Fibroblast of skin of left biceps (primary cell): ENCODE data around the gene TAF4.
"Not testable (repeated sequence)": the region's sequence is repeated elsewhere in the genome, so short reads cannot be mapped to it uniquely, and the experiment has no call there.

ENCODE experiments used
- DNase-seq, 2 experiments: peaks; one replicate each; pipeline ENCODE4 v3.0.0-alpha.2; 2013; ENCODE audit warnings: low read depth in 2 of 2

TAF4 gene, protein sequence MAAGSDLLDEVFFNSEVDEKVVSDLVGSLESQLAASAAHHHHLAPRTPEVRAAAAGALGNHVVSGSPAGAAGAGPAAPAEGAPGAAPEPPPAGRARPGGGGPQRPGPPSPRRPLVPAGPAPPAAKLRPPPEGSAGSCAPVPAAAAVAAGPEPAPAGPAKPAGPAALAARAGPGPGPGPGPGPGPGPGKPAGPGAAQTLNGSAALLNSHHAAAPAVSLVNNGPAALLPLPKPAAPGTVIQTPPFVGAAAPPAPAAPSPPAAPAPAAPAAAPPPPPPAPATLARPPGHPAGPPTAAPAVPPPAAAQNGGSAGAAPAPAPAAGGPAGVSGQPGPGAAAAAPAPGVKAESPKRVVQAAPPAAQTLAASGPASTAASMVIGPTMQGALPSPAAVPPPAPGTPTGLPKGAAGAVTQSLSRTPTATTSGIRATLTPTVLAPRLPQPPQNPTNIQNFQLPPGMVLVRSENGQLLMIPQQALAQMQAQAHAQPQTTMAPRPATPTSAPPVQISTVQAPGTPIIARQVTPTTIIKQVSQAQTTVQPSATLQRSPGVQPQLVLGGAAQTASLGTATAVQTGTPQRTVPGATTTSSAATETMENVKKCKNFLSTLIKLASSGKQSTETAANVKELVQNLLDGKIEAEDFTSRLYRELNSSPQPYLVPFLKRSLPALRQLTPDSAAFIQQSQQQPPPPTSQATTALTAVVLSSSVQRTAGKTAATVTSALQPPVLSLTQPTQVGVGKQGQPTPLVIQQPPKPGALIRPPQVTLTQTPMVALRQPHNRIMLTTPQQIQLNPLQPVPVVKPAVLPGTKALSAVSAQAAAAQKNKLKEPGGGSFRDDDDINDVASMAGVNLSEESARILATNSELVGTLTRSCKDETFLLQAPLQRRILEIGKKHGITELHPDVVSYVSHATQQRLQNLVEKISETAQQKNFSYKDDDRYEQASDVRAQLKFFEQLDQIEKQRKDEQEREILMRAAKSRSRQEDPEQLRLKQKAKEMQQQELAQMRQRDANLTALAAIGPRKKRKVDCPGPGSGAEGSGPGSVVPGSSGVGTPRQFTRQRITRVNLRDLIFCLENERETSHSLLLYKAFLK

DNA sequence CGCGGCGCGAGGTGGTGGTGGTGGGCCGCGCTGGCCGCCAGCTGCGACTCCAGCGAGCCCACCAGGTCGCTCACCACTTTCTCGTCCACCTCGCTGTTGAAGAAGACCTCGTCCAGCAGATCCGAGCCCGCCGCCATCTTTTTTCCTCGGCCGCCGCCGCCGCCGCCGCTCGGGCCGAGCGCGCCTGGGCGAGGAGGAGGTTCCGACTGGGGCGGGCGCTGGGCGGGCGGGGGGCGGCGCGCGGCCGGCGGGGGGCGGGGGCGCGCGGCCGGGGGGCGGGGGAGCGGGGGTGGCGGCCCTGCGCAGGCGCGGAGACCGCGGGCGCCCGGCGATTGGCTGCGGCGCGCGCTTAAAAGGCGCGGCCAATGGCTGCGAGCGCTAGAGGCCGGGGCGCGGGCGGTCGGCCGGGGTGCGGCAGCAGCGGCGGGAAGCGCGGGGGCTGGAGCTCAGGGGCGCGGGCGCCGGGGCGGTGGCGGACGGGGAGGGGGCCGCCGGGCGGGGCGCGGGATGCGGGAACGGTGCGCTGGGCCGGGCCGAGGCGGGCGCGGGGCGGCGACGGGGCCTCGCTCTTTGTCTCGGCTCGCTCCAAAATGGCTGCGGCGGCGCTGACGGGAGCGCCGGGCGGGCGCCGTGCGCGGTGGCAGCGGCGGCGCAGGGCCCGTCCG lies at the start of gene TAF4:
TAF4 (minus strand) TSS at position 208 of the 665 bp plus-strand sequence; CDS start at position 137, 71 bp downstream.
- DNase-seq: peak; percentile 40 to 44

DNA sequence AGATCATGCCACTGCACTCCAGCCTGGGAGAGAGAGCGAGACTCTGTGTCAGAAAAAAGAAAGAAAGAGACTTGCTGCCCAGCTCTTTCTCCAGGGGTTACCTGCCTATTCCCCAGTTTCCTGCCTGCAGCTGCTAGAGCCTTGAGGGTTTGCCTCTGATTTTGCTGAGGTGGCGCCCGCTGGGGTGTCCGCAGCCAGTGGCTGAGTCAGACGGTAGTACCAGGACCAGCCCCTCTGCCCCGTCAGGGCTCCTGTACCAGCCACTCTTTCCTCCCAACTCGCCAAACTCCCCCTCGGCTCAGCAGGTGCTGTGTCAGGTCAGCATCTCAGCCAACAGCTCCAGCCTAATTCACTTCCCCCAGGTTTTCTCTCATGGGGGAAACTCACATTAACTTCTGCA lies 49.2 kb upstream of the TAF4 start:
- DNase-seq: no peak

DNA sequence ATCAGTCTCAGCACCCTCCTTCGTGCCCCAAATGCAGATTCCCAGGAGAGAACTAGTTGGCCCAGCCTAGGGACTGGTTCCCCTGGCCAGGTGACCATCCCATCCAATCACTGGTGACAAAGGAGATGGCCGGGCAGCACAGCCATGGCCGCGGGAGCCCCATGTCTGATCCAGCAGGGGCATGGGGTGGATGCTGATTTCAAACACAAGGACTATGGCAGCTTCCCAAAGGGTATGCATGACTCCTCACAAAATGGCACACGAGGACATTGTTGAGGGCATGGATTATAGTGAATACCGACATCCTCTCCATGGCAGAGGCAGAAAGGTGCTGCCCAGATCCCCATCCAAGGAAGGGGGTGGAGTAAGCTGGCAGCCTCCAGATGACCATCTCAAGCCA lies 46.7 kb upstream of the TAF4 start:
- no peak for DNase-seq

DNA sequence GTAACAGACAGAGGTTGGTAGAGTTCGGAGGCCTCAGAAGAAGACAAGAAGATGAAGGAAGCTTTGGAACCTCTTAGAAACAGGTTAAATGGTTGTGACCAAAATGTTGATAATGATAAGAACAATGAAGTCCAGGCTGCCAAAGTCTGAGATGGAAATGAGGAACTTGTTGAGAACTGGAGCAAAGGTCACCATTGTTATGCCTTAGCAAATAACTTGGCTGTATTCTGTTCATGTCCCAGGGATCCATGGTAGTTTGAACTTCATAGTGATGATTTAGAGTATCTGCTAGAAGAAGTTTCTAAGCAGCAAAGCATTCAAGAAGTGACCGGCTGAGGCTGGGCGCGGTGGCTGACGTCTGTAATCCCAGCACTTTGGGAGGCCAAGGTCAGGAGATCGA lies 45.5 kb upstream of the TAF4 start:
- DNase-seq: no peak

DNA sequence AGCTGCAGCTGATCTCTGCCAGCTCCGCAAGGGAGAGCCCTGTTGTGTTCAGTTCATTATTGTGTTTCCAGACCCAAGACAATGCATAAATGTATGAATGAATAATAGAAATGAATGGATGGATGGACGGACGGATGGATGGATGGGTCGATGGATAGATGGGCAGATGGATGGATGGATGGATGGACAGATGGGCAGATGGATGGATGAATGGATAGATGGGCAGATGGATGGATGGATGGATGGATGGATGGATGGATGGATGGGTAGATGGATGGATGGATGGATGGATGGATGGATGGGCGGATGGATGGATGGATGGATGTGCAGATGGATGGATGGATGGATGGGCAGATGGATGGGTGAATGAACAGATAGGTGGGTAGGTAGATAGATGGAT lies 39.9 kb upstream of the TAF4 start:
- no peak for DNase-seq

DNA sequence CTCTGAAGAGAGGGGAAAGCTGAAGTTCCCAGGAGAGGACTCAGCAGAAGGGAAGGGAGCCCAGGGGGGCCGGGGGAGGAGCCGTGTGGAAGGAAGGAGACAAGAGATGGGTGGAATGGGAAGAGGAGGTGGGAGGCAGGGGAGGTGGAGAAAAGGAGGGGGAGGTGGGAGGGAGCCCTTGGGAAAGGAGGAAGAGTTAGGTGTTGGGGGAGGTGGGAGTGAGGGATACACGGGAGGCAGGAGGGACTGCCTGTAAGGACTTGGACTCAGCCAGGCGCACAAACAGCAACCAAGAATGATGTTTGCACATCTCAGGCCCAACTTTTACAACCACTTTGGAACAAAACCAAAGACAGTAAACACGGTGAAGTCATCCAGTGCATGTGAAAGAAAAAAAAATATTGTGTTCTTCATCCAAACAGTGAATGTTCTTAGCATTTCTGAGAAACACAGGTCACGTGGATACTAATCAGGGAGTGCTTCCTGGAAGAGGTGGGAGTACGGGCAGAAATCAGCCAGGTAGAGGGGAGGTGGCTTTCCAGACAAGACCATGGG lies 39.2 kb upstream of the TAF4 start:
- no peak for DNase-seq

DNA sequence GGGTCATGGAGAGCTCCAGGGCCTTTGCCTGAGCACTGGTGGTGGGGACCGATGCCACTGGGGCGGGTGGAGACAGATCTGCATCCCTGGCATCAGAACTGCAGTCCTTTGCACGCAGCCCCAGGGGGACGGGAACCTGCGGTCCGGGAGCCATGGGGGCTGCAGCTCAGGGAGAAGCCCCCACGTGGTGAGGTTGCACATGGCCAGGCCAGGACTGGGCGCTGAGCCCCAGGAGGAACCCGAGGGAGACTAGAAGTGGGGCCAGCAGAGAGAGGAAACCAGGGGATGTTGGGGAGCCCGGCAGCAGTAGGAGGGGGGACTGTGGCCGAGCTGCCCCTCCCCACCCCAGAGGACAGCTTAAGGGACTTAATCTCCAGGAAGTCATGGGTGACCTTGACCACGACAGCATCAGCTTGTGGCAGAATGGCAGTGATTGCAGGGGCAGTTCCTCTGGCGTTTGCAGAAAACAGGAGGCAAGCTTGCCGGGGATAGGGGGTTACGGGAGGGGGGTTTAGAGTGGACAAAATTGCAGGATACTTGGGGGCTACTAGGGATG lies 38.6 kb upstream of the TAF4 start:
- no peak for DNase-seq

DNA sequence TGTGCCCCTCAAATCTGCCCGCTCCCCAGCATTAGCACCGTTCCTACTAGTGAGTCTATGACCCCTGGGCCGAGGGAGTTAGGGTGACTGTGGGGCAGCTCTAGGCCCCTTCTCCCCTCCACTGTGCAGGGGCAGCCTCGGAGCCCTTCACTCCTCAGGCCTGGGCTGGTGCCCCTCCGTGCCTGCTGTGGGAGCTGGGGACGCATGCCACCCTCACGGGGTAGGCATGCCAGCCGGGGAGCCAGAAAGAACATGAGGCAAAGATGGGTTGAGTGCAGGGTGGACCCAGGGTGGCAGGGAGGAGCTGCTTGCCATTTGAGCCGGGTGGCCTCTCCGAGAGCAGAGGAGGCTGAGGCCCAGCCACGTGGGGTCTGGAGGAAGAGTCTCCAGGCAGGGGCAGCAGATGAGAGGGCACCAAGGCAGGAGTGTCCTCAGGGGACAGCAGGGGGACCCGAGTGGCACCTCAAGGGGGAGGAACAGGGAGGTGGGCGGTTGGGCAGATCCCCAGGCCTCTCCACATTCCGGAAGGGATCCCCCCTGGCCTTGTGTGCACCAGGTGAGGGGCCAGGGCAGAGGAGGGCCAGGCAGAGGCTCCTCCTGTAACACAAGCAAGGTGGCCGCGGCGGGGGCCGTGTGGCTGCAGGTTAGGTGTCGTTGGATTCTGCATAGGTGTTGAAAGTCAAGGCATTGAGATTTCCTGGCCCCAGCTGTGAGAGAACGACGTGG lies 38.0 kb upstream of the TAF4 start:
- no peak for DNase-seq

DNA sequence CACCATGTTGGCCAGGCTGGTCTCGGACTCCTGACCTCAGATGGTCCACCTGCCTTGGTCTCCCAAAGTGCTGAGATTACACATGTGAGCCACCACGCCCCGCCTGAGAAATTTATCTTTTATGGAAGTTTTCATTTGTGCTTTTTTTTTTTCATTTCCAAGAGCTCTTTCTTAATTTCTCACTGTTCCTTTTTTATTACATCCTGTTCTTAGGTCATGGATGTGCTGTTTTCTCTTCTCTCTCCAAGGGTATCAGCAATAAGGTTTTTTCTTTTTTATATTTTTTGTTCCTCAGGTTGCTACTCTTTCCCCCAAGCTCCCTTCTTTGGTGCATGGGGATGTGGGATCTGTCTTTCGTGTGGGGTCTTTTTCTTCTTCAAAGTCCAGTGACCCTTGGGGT lies 35.4 kb upstream of the TAF4 start:
- DNase-seq: no peak

DNA sequence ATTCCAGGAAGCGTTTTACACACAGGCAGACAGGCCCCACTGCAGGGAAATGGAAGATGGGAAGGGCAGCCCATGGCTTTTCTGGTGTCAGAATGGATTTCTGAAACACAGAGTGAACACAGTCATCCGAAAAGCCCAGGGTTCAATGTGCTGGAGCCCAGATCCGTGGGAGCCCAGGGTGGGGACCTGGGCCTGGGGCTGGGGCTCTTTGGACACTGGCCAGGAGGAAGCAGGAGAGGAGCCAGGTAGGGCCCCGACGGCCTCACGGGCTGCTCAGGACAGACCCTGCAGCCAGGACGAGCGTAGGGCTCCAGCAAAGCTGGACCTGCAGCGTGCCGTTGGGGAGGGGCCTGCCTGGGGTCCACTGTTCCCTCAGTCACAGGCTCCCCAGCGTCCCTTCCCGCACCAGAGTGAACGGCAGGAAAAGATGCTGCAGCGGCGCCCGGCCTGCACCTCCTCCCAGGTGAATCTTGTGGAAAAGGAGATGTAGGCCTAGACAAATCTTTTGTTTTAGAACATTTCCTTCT lies 32.3 kb upstream of the TAF4 start:
- DNase-seq: no peak

DNA sequence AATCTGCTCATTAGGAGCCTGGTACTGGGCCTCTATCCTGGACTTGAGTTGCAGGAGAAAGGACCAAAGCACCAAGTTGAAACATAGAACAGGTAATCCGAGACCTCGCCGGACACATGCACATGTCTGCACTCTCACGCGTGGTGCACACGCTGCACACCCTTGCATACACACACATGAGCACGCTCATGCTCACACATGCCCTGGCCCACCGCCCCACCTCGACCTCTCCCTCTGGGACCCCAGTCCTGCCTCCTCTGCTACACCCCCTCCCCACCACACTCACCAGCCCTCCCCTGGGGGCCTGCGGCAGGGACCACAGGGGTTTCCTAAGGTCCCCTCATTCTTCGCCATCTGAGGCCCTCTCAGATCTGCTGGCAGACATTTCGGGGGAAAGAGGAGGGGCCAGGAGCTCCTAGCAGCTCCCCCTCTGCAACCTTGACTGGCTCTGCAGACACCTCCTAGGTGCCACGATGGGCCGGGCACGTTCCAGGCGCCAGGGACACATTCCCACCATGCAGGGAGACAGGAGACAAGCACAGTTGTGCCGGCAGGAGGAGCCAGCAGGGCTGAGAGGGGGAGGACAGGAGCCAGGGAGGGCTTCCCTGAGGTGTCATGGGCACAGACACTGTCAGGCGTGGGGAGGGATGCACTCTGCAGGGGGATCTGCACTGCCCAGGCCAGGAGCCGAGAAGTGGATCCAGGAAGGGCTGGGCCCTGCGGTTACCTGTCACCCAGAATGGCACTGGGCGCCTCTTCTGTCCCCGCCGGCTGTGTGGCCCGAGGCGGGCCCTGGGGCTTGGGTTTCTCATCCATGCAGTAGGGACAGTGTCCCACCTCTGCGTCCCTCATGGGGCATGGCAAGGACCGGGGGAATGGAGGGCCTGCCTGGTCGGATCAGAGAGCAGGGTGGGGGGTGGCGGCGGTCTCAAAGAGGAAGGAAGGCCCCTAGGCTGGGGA lies 31.0 kb upstream of the TAF4 start:
- no peak for DNase-seq

DNA sequence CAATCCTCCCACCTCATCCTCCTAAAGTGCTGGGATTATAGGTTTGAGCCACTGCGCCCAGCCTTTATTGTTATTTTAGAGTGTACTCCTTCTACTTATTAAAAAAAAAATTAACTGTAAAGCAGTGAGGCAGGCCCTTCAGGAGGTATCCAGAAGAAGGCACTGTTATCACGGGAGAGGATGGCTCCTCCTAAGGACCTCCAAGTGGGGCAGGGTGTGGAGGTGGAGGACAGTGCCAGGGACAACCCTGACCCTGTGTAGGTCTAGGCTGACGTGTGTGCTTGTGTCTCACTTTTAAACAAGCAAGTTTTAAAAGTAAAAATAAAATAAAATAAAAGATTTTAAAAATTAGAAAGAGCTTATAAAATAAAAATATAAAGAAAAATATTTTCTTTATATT lies 23.7 kb upstream of the TAF4 start:
- no peak for DNase-seq

DNA sequence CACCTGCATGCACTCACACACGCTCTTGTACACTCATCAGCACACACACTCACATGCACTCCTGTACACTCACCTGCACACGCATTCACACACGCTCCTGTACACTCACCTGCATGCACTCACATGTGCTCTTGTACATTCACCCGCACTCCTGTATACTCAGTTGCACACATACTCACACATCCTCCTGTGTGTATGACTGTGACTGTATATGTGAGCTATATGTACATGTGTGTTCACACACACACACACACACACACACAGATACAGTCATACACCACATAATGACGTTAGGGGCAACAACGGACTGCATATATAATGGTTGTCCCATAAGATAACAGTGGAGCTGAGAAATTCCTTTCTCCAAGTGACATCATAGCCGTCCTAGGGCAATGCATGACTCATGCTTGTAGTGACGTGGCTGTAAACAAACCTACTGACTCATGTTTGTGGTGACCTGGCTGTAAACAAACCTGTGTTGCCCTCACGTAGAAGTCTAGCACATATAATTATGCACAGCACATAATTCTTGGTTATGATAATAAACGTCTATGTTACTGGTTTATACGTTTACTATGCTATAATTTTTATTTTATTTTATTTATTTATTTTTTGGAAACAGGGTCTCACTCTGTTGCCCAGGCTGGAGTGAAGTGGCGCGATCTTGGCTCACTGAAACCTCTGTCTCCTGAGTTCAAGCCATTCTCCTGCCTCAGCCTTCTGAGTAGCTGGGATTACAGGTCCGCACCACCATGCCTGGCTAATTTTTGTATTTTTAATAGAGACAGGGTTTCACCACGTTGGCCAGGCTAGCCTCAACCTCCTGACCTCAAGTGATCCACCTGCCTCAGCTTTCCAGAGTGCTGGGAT lies 22.8 kb upstream of the TAF4 start:
- no peak for DNase-seq

DNA sequence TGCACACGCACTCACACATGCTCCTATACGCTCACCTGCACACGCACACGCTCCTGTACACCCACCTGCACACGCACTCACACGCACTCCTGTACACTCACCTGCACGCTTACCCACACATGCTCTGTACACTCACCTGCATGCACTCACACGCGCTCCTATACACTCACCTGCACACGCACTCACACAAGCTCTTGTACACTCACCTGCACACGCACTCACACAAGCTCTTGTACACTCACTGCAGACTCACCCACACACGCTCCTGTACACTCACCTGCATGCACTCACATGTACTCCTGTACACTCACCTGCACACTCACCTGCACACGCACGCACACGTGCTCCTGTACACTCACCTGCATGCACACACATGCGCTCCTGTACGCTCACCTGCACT lies 22.0 kb upstream of the TAF4 start:
- DNase-seq: no peak

DNA sequence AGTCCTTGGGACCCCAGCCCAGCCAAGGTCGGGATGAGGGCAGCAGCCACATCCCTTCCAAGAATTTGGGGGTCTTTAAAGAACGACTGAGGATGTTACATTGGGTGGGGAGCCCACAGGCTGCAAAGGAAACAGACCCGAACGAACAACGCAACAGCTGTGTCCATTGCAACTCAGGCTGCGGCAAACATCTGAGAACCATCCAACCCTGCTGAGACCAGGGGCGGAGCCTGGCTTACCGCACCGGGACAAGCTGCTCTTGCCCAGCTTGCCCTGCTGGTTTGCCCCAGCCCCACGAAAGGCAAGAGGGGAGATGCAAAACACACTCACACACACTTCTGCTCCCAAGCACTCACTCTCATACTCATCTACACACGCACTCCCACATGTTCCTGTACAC lies 21.5 kb upstream of the TAF4 start:
- no peak for DNase-seq

DNA sequence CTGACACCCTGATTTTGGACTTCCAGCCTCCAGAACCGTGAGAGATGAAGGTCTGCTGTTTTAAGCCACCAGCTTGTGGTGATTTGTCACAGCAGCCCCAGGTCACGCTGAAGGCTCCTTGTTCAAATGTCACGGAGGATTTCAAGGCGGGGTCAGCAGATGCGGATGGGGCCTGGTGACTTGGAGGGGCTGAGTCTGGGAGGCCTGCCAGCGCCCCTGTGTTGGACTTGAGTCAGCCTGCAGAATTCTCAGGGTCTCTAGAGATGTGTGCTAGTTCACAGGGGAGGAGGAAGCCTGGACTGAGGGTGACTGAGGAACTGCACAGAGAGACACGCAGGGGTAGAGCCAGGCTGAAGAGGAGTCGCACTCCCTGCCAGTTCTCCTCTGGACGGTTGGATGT lies 19.5 kb upstream of the TAF4 start:
- DNase-seq: no peak

DNA sequence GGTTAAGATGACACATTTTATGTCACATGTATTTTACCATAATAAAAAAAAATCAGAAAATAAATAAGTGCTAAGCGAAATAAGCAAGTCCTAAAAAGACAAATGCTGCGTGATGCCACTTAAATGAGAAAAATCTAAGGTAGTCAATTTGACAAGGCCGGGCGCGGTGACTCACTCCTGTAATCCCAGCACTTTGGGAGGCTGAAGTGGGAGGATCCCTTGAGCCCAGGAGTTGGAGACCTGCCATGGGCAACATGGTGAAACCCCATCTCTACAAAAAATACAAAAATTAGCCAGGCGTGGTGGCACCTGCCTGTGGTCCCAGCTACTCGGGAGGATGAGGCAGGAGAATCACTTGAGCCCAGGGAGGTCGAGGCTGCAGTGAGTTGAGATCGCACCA lies 18.5 kb upstream of the TAF4 start:
- not testable (repeated sequence) for DNase-seq

DNA sequence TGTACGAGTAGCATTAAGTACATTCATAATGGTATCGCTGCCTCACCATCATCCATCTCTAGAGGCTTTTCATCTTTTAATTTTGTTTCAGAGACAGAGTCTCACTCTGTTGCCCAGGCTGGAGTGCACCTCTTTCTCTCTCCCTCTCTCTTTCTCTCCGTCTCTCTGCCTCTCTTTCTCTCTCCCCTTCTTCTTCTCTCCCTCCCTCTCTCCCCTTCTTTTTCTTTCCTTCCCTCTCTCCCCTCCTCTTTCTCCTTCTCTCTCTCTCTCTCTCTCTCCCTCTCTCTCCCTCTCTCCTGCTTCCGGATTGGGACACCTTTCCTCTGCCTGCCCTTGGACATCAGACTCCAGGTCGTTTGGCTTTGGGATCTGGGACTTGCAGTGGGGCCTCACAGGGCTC lies 17.6 kb upstream of the TAF4 start:
- no peak for DNase-seq
